ENCODE measurements around the gene RPRM.
"Not testable (repeated sequence)": the region's sequence is repeated elsewhere in the genome, so short reads cannot be mapped to it uniquely, and the experiment has no call there.

Gene RPRM

GRCh38 chr2:153443106-153443505, 35.5 kb downstream of the RPRM start:
- Histone ChIP-seq H3K36me3 (ENCODE audit: control insufficient read depth, insufficient read depth, low read length) (no peaks in the 10 kb centered on the region), H3K27me3 (ENCODE audit: control insufficient read depth, insufficient read depth, low read length) (no peaks in the 10 kb centered on the region), H3K4me3 (ENCODE audit: low read length) (no peak overlapping the region)

GRCh38 chr2:153442616-153443015, 35.9 kb downstream of the RPRM start:
- H3K36me3 ChIP-seq (ENCODE audit: control insufficient read depth, insufficient read depth, low read length); H3K27ac ChIP-seq (ENCODE audit: low read depth, low read length); H3K9ac ChIP-seq (ENCODE audit: low read length); H3K4me1 ChIP-seq (ENCODE audit: control insufficient read depth, insufficient read depth, low read length); H3K4me3 ChIP-seq (ENCODE audit: low read length); H3K27me3 ChIP-seq (ENCODE audit: control insufficient read depth, insufficient read depth, low read length): not testable (repeated sequence)

More at GRCh38 chr2:153443106-153443505, 35.5 kb downstream of the RPRM start:
- H3K4me1 ChIP-seq (ENCODE audit: control insufficient read depth, insufficient read depth, low read length): no peaks in the 10 kb centered on the region
- H3K9ac ChIP-seq (ENCODE audit: low read length): no peak overlapping the region
- H3K27ac ChIP-seq (ENCODE audit: low read depth, low read length): no peak overlapping the region

GRCh38 chr2:153440090-153440489, 38.5 kb downstream of the RPRM start:
- H3K36me3 ChIP-seq (ENCODE audit: control insufficient read depth, insufficient read depth, low read length); H3K27me3 ChIP-seq (ENCODE audit: control insufficient read depth, insufficient read depth, low read length); H3K9ac ChIP-seq (ENCODE audit: low read length); H3K27ac ChIP-seq (ENCODE audit: low read depth, low read length); H3K4me3 ChIP-seq (ENCODE audit: low read length); H3K4me1 ChIP-seq (ENCODE audit: control insufficient read depth, insufficient read depth, low read length): not testable (repeated sequence)

GRCh38 chr2:153433403-153433802, 45.2 kb downstream of the RPRM start:
- no peaks in the 10 kb centered on the region for H3K27me3 ChIP-seq (ENCODE audit: control insufficient read depth, insufficient read depth, low read length)
- H3K9ac ChIP-seq (ENCODE audit: low read length): no peak overlapping the region
- no peak overlapping the region for H3K4me3 ChIP-seq (ENCODE audit: low read length)
- H3K4me1 ChIP-seq (ENCODE audit: control insufficient read depth, insufficient read depth, low read length): no peaks in the 10 kb centered on the region
- no peaks in the 10 kb centered on the region for H3K36me3 ChIP-seq (ENCODE audit: control insufficient read depth, insufficient read depth, low read length)
- H3K27ac ChIP-seq (ENCODE audit: low read depth, low read length): no peak overlapping the region

- no peak overlapping the region for H3K27ac ChIP-seq (ENCODE audit: low read depth, low read length)
- H3K36me3 ChIP-seq (ENCODE audit: control insufficient read depth, insufficient read depth, low read length): no peaks in the 10 kb centered on the region
- H3K9ac ChIP-seq (ENCODE audit: low read length): no peak overlapping the region
- no peaks in the 10 kb centered on the region for H3K4me1 ChIP-seq (ENCODE audit: control insufficient read depth, insufficient read depth, low read length)
- H3K4me3 ChIP-seq (ENCODE audit: low read length): no peak overlapping the region
- H3K27me3 ChIP-seq (ENCODE audit: control insufficient read depth, insufficient read depth, low read length): no peaks in the 10 kb centered on the region
These were observed 46.2 kb downstream of the RPRM start for GRCh38 chr2:153432381-153432780.

GRCh38 chr2:153431114-153431513, 47.4 kb downstream of the RPRM start:
- H3K36me3 ChIP-seq (ENCODE audit: control insufficient read depth, insufficient read depth, low read length): no peaks in the 10 kb centered on the region
- H3K4me3 ChIP-seq (ENCODE audit: low read length): no peak overlapping the region
- no peak overlapping the region for H3K27ac ChIP-seq (ENCODE audit: low read depth, low read length)
- no peaks in the 10 kb centered on the region for H3K4me1 ChIP-seq (ENCODE audit: control insufficient read depth, insufficient read depth, low read length)
- H3K9ac ChIP-seq (ENCODE audit: low read length): no peak overlapping the region
- no peaks in the 10 kb centered on the region for H3K27me3 ChIP-seq (ENCODE audit: control insufficient read depth, insufficient read depth, low read length)
